HL-60 (cell line): ENCODE data around the gene HOXC12.

ENCODE experiments used
- CTCF ChIP-seq: IDR thresholded peaks from one replicate; pipeline ENCODE4 v1.5.1; 2011; ENCODE audit warnings: low read length, control low read depth, inconsistent platforms; ENCODE audit not compliant: insufficient read depth
- GABPA ChIP-seq: IDR thresholded peaks from 2 replicates; pipeline ENCODE4 v1.6.1; 2012; ENCODE audit warnings: low read depth
- POLR2AphosphoS5 ChIP-seq: IDR thresholded peaks from 2 replicates; pipeline ENCODE4 v1.6.1; 2012; ENCODE audit warnings: low read depth
- SPI1 ChIP-seq: IDR thresholded peaks from 2 replicates; pipeline ENCODE4 v1.6.1; 2012; ENCODE audit warnings: low read depth, mild to moderate bottlenecking, borderline replicate concordance

GRCh38 chr12:53961025-53961761 lies 6.5 kb downstream of the HOXC12 start:
- TF ChIP-seq CTCF (no peak), POLR2AphosphoS5 (no peak), SPI1 (no peak), GABPA (no peak)
